MCF 10A (cell line): ENCODE measurements around the gene FBXO2. TPM values are rescaled to one million over a fixed set of nuclear protein-coding genes. Genes with fewer than 3 reads are reported as not detected.
A peak's percentile ranks its signal among the peaks of the same experiment; 100 is the strongest.

Source experiments
- BruUV-seq: library from RNA; stranded (reverse); fragments of 400-500 nt; replicated peaks from 2 replicates; lab custom pipeline; 2021; lab: Mats Ljungman, UMichigan
- CTCF ChIA-PET: fragments of 300-600 bp; sonication (Branson Sonifier 250); formaldehyde crosslinking; extraction: SDS; loops from one replicate; lab custom pipeline; 2021; ENCODE audit warnings: antibody characterized with exemption, inconsistent platforms; lab: Yijun Ruan, JAX
- POLR2A ChIA-PET: fragments of 300-600, 350-650 bp; sonication (Branson Sonifier 250); formaldehyde crosslinking; extraction: SDS; loops from one replicate; lab custom pipeline; 2020; ENCODE audit warnings: antibody characterized with exemption, inconsistent platforms; lab: Yijun Ruan, JAX
- DNase-seq: peaks from one replicate; pipeline ENCODE4 v3.0.0-alpha.2; 2018; ENCODE audit not compliant: unreplicated experiment
- H3K27ac Mint-ChIP-seq: one replicate; pipeline ENCODE4 v1.8.0; 2022; ENCODE audit warnings: mild to moderate bottlenecking, low read depth, mixed read lengths; ENCODE audit not compliant: unreplicated experiment
- H3K27me3 Mint-ChIP-seq: one replicate; pipeline ENCODE4 v1.8.0; 2022; ENCODE audit warnings: mixed read lengths; ENCODE audit not compliant: insufficient read depth, unreplicated experiment
- H3K36me3 Mint-ChIP-seq: one replicate; pipeline ENCODE4 v1.8.0; 2022; ENCODE audit warnings: mild to moderate bottlenecking, moderate library complexity, mixed read lengths; ENCODE audit not compliant: insufficient read depth, unreplicated experiment
- H3K4me1 Mint-ChIP-seq: one replicate; pipeline ENCODE4 v1.8.0; 2022; ENCODE audit warnings: mixed read lengths; ENCODE audit not compliant: insufficient read depth, unreplicated experiment
- H3K4me3 Mint-ChIP-seq: one replicate; pipeline ENCODE4 v1.8.0; 2022; ENCODE audit warnings: mild to moderate bottlenecking, moderate library complexity, mixed read lengths; ENCODE audit not compliant: unreplicated experiment
- H3K9me3 Mint-ChIP-seq: one replicate; pipeline ENCODE4 v1.8.0; 2022; ENCODE audit warnings: mixed read lengths; ENCODE audit not compliant: unreplicated experiment
- CTCF ChIP-seq: fragments of 200-600 bp; IDR thresholded peaks from one replicate; pipeline ENCODE4 v1.8.0; 2022; ENCODE audit warnings: antibody characterized with exemption, mild to moderate bottlenecking; ENCODE audit not compliant: unreplicated experiment
- intact Hi-C: fragments of 100-400 bp; cut with micrococcal nuclease; formaldehyde crosslinking; loops from 2 replicates; pipeline ENCODE4 v1.14.1; 2022
- total RNA-seq: library from RNA; stranded (reverse); gene quantifications from 2 replicates; pipeline ENCODE4 v1.2.3, GENCODE V29; 2022

Gene FBXO2
- total RNA-seq, 1 experiment from 2014 or later = 5.3 TPM

DNA sequence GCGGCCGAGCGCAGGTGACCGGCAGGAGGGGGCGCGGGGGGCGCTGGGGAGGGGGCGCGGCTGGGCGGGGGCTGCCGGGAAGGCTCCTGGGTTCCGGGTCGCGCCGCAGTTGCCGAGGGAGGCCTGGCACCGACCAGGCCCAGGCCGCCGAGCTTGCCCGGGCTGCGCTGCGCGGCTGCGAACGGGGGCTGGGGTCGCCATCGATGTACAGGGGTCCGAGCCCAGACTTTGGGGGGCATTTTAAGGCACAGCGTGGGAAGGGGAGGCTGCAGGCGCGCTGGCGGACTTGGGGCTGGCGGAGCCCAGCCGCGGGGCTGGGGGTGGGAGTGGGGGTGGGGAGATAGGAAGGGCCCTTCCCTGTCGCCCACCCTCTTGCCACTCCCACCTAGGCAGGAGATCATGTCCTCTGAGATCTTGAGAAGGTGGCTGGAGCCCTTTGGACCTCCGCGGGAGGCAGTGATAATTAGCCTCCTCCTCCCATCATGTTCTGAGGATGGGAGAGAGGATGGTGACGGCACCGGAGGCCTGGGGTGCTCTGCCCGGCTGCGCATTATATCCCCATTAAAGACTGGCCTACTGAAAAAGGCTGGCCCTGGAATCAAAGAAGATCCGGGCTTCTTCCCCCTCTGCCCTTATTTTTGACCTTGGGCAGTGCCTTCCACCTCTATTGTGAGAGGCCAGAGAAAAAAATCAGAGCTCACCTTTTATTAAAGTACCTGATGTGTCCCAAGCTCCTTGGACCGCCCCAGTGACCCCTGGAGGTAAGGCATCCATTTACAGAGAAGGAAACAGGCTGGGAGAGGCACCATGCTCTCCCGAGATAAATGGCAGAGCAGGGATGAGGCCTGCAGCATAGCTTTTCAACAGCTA, 945 bp upstream of the FBXO2 start:
- intact Hi-C loops = no loop called here

GRCh38 chr1:11653861-11654136, 430 bp downstream of the FBXO2 start:
- Mint-ChIP-seq H3K9me3 (no peaks in the 10 kb centered on the region), H3K27me3 (no peaks in the 10 kb centered on the region), H3K4me3 (peak overlapping the region; percentile 76), H3K36me3 (peaks cover 21% of the 10 kb centered on the region), H3K27ac (no peak overlapping the region), H3K4me1 (no peaks in the 10 kb centered on the region)
- intact Hi-C loops = no loop called here
- ChIA-PET POLR2A (interaction anchor here (0.7 to 2.6 kb wide), 12 partner anchors 11 to 392 kb away, joined by 3 to 19 read pairs (median 6); partner anchors contain the start of genes AGTRAP, CLCN6, FBXO6 and MAD2L2), CTCF (interaction anchor here (0.9 to 4.4 kb wide), 7 partner anchors 10 to 412 kb away, joined by 3 to 28 read pairs (median 5); partner anchors contain the start of gene FBXO6)
- TF ChIP-seq CTCF = no peak
- peak; percentile 11 for DNase-seq
- BruUV-seq = no TSS peak

More for the DNA sequence above, 945 bp upstream of the FBXO2 start:
- H3K4me3 Mint-ChIP-seq = peak overlapping the region; percentile 76
- no peaks in the 10 kb centered on the region for H3K9me3 Mint-ChIP-seq
- BruUV-seq = no TSS peak
- H3K27ac Mint-ChIP-seq = peak overlapping the region; percentile 66
- H3K36me3 Mint-ChIP-seq = peaks cover 33% of the 10 kb centered on the region
- ChIA-PET POLR2A (interaction anchor here (0.6 to 2.6 kb wide), 11 partner anchors 9 to 413 kb away, joined by 3 to 11 read pairs (median 3); partner anchors contain the start of genes FBXO6, MAD2L2, MFN2 and MTOR), CTCF (interaction anchor here (0.6 to 4.4 kb wide), 6 partner anchors 9 to 414 kb away, joined by 3 to 27 read pairs (median 3); partner anchors contain the start of gene FBXO6)
- H3K27me3 Mint-ChIP-seq = no peaks in the 10 kb centered on the region
- TF ChIP-seq CTCF = no peak
- H3K4me1 Mint-ChIP-seq = no peaks in the 10 kb centered on the region
- no peak for DNase-seq

GRCh38 chr1:11653101-11653860, 948 bp downstream of the FBXO2 start:
- H3K27me3 Mint-ChIP-seq = no peaks in the 10 kb centered on the region
- DNase-seq = peak; percentile 81
- BruUV-seq = no TSS peak
- H3K9me3 Mint-ChIP-seq = no peaks in the 10 kb centered on the region
- peak overlapping the region; percentile 76 for H3K4me3 Mint-ChIP-seq
- peaks cover 19% of the 10 kb centered on the region for H3K36me3 Mint-ChIP-seq
- TF ChIP-seq CTCF = no peak
- H3K4me1 Mint-ChIP-seq = no peaks in the 10 kb centered on the region
- ChIA-PET POLR2A (interaction anchor here (0.5 to 2.6 kb wide), 18 partner anchors 11 to 1197 kb away, joined by 3 to 19 read pairs (median 4); partner anchors contain the start of genes AGTRAP, CLCN6, FBXO6 and MAD2L2), CTCF (interaction anchor here (0.5 to 4.4 kb wide), 12 partner anchors 10 to 428 kb away, joined by 3 to 28 read pairs (median 4); partner anchors contain the start of gene FBXO6)
- intact Hi-C loops = no loop called here
- H3K27ac Mint-ChIP-seq = no peak overlapping the region
